ENCODE measurements around the gene LRMDA. TPM values are rescaled to one million over a fixed set of nuclear protein-coding genes. Genes with fewer than 3 reads are reported as not detected.

Gene LRMDA
- polyA plus RNA-seq (2013, experiment 1 of 2; ENCODE audit: insufficient read length), result 2.7 TPM
- polyA plus RNA-seq (2013, experiment 2 of 2; ENCODE audit: insufficient read length), result 2.6 TPM

GRCh38 chr10:75431180-75432111, at the start of gene LRMDA:
Gene LRMDA, plus strand, starts transcription at chr10:75431624.
- DNase-seq, result no peak

- DNase-seq, result no peak
These were observed 45.3 kb upstream of the LRMDA start for GRCh38 chr10:75386128-75386527.

GRCh38 chr10:75388082-75388481, 43.3 kb upstream of the LRMDA start:
- DNase-seq, result no peak

- DNase-seq, result no peak
These were observed 41.2 kb upstream of the LRMDA start for GRCh38 chr10:75390178-75390577.

DNA sequence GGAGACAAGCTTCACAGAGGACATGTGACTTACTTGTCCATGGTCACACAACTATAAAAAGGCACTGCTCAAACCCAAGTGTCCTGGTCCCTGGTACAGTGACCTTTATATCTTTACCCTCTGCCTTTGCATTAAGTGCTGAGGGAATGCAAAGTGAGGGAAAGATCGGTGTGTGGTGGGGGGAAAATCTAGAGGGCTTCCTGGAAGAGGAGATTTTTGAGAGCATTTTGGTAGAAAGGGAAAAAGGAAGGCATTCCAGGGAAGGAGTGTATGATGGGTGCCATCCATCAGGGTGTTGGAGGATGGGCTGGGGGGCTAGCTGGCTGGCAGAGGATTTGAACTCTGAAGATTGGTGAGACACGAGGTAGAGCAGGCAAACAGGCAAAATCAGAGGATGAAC, 39.2 kb upstream of the LRMDA start:
- DNase-seq, result no peak

DNA sequence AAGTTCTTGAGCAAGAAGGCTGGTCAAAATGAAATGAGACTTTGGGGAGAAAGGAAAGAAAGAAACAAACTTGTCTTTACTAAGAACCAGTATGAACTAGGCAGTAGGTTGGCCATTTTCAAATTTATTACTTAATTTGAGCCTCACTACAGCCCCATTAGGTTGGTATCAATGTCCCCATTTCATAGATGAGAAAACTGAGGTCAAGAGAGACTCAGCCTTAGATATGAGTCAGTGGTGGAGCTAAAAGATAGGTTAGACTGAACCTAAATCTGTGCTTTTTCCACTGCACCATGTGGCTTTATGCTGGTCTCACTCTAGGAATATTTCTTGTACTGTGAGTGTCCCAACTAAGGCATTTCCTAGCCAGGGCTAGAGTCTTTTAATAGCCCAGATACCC, 38.7 kb upstream of the LRMDA start:
- DNase-seq, result no peak

DNA sequence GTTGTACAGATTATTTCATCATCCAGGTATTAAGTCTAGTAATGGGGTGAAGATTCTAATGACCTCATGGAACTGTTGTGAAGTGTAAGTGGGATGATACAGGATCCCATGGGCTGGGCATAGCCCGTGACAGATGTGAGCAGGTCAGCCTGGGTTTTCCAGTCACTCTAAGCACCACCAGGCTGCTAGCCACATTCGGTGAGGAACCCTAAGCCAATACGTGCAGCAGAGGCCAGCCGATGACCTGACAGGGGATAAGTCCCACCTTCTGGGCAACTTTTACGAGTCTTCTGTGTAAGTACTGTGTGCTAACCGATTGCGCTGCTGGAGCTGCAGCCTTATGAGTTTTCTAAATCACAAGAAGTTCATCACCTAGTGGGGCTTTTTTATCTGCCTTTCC, 37.2 kb upstream of the LRMDA start:
- no peak for DNase-seq

DNA sequence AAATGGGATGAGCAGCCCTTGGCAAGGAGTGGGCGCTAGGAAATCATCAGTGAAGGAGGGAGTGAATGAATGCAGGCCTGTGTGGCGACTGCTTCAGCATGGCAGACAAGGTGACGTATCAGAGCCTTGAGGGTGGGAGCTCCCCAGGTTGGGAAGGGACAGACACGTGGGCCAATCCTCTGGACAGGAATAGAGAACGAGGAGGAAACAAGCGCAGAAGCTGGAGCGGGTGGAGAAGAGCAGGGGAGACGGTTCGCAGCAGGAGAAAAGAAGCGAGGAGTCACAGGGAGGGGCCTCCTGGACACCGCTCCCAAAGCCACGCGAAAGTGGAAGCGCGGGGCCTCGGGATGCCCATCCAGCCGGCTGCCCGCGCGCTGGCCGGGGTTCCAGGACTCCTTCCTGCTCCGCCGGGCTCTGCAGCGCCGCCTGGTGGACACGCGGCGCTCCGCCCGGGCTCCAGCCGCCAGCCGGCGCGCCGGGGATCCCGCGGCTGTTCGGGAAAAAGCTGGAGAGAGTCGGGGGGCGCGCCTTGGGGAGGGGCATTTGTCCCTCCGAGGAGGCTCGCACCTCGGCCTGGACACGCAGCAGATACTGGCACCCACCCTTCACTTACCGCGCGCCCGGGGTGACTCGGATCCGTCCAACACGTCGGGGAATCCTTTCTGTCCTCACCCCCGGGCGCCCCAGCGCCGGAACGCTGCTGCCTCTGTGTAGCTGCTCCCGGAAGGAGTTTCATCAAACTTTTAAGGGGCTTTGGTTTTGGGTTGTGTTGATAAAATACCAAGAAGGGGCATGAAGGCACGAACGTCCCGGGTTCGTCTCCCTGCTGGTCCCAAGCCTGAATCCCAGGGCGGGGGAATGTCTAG, 36.1 kb upstream of the LRMDA start:
- peak; percentile 58 for DNase-seq

DNA sequence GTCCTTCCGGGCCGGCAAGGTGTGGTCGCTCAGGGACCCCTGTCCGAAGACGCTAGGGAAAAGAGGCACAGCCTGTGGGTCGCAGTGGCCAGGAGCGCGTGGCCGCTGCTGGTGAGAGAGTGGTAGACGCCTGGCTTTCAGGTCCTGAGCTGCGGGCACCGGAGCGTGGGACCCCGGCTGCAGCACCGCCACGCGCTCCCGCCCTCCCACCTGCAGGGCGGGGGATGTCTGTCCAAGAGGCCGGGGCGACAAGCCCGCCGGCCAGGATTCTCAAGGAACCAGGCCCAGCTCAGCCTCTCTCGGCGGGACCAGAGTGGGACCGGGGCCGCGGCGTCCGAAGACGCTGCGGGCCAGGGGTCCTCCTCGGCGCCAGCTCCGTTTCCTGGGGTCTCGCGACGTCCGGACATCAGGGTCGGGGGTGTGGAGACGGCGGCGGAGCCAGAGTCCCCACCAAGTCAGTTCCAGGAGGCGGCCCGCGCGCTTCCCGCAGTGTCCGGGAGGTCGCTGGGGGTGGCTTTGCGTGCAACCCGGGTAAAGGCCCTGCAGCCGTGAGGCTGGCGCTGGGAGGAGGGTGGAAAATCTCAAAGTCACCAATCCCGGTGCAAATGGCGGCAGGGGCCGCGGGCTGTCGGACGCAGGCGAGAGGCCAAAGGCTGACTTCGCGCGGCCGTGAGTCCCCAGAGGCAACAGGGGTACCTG, 35.3 kb upstream of the LRMDA start:
- peak; percentile 44 for DNase-seq

GRCh38 chr10:75396631-75397495, 34.6 kb upstream of the LRMDA start:
- peak; percentile 47 for DNase-seq

GRCh38 chr10:75397496-75398199, 33.8 kb upstream of the LRMDA start:
- peak; percentile 33 for DNase-seq

- DNase-seq, result no peak
These were observed 33.2 kb upstream of the LRMDA start for GRCh38 chr10:75398200-75398691.

DNA sequence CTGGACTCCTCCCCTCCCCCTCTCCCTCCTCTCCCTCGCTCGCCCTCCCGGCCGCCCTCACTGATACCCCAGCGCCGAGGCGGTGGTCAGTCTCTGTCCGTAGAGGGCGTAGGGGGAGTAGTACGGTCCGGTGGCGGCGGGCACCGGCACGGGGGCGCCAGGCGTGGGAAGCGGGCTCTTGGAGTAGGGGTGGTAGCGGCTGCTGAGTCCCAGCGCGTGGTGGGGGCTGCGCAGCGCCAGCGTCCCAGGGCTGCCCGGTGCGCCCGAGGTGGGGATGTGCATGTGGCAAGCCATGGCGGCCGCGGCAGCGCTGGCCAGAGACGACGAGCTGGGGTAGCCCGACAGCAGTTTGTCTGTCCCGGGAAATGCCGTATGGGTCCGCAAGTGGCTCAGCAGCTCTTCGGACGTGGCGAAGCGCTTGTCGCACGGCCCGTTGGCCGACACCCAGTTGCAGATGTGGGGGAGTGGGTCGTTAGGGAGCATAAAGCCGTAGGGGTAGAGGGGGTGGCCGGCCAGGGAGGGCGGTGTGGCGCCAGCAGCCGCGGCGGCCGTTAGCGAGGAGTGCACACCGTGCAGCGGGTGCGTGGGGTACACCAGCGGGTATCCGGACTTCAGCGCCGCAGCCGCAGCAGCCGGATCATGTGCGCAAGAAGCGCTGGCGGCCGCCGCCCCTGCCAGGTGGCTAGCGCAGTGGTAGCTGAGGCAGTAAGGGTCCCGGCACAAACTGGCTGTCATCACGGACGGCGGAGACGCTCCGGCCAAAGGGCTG, 32.5 kb upstream of the LRMDA start:
- DNase-seq, result peak; percentile 39

DNA sequence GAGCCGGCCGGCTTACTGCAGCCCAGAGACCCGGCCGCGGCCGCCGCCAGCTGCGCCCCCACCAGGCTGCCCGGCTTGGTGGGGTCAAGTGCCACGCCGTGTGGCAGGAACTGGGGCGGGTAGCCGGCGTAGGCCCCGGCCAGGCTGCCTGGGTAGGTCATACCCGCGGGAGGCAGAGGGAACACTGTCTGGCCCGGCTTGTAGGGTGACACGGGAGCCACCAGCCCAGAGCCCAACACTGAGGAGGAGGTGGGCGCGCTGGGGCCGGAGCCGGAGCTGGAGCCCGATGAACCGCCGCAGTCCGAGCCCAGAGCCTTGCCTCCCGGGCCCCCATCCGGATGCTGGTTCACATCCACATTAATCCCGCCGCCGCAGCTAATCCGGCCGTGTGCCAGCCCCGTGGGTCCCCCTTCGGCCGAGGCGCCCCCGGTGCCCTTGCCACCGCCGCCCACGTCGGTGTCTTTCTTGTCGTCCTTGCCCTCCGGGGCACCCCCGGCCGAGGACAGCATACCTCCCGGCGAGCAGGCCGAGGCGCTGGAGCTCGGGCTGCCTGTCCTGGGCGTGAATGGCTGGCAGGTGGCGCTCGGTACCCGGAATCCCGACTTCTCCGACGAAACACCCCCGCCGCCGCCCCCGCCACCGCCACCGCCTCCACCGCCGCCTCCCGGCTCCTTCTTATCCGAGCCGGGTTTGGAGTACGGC, 31.8 kb upstream of the LRMDA start:
- DNase-seq, result peak; percentile 78

DNA sequence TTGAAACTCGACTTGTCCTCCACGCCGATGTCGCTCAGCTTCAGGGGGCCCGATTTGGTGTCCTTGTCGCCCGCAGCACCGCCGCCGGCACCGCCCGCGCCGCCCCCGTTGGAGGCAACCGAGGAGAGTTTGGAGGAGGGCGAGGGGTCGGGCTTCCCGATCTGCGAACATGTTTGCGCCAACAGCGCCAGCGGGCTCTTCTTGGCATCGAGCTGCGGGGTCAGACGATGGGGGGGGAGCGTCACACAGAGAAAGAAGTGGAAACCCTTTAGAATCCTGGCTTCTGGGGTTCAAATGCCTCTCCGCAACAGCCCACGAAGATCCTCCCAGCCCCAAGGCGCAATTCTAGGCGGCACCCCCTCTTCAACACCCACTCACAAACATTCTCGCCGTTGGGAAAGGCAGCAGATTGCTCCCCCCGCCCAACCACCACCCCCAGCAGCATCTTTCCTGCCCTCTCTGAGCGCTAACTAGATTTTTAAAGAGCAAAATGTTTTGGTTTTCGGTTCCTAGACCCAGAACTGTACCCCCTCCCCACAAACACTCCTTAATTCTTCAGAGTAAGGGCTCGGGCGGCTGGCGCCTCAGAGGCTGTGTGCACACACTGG, 31.2 kb upstream of the LRMDA start:
- DNase-seq, result no peak

GRCh38 chr10:75400771-75401568, 30.5 kb upstream of the LRMDA start:
- DNase-seq, result peak; percentile 72

DNA sequence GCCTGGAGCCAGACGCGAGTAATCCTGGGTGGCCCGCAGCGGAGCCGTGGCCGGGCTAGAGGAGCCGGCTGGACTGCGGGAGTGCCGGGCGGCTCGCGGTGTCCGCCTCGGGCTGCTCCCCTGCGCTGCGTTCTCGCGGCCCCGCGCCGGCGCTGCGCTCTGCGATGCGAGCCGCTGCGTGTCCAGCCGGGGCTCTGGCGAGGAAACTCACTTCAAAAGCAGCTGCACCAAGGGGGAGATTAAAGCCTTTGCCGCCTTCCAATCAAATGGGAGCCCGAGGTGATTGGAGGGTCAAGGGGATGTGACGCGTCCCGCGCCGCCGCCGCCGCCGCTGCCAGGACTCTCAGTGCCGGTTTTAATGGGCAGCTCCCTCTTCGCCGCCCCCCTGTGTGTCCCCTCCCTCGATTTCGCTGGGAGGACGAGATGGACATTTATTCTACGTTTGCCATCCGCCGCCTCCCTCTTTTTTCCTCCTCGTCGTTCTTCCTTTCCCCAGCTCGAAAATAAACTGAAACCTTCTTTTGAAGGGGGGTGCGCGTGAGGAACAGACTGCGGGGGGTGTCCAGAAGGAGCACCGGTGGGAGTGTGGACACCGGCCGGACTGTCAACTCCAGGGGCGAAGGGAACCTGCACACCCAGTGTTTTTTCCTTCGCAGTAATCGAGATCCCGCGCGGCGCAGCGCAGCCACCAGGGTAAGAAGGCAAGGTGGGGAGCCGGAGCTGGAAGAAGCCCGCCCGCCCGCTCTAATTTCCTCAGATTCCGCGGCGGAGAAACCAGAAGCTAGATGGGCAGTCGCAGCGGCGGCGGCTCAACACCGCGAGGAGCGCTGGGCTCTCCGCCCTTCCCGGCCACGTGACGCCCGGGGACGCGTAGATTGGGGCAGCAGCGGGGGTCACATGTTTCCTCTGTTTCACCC, 29.6 kb upstream of the LRMDA start, which contains the start of gene ZNF503:
ZNF503 (minus strand) TSS at position 196 of the 917 bp plus-strand sequence. CDS start 345 bp downstream, outside the sequence.
- DNase-seq, result peak; percentile 100

Data from fibroblast of skin of abdomen (primary cell).